NB4 (cell line): ENCODE measurements around the gene ACHE.
"Not testable (repeated sequence)": the region's sequence is repeated elsewhere in the genome, so short reads cannot be mapped to it uniquely, and the experiment has no call there.

Experiments used
- DNase-seq: peaks from one replicate; pipeline ENCODE4 v3.0.0; 2010; ENCODE audit warnings: low read depth
- H3K4me3 ChIP-seq: one replicate; pipeline ENCODE4 v1.5.1; 2011; ENCODE audit warnings: mild to moderate bottlenecking, low read depth, low read length, moderate library complexity
- MYC ChIP-seq: IDR thresholded peaks from 2 replicates; pipeline ENCODE4 v1.6.1; 2011; ENCODE audit warnings: low read depth, low read length
- POLR2A ChIP-seq: IDR thresholded peaks from 2 replicates; pipeline ENCODE4 v1.6.1; 2011; ENCODE audit warnings: mild to moderate bottlenecking; ENCODE audit not compliant: insufficient read length; ENCODE audit errors: extremely low read depth
- TF ChIP-seq, protein P1 (sequence below): IDR thresholded peaks from 2 replicates; pipeline ENCODE4 v1.6.1; 2011; ENCODE audit warnings: low read depth, low read length
- TF ChIP-seq, protein P2 (sequence below): IDR thresholded peaks from one replicate; pipeline ENCODE4 v1.5.1; 2012; ENCODE audit warnings: low read depth, low read length

Gene ACHE

DNA sequence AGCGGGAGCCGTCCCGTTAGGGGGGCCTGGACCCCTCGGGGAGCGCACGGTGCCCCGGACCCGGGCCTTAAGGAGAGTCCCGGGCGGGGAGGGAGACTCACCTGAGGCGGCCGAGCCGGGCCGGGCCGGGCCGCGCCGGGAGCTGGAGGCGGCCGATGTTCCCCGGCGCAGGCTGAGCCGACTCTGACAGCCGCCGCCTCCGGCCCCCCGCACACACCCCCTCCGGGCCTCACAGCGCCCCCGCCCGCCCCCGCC lies at the start of gene ACHE:
TSS of gene ACHE (minus strand) at position 188 of the 255 bp plus-strand sequence. CDS start 1,656 bp downstream, outside the sequence.
- DNase-seq = no peak
- TF ChIP-seq POLR2A = no peak
- no peak within 1 kb of the TSS for H3K4me3 ChIP-seq

DNA sequence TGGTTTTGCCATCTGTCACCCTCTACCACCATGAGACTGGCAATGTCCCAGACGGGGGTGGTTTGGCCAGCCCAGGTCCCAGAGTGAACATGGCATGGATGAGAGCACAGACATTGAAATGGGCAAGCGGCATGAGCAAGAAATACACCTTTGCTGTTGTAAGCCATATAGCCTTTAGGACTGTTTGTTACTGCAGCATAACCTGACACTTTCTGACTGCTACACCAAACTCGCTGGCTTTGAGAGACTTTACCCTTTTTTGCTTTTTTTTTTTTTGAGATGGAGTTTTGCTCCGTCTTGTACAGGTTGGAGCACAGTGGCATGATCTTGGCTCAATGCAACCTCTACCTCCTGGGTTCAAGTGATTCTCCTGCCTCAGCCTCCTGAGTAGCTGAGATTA lies 48.5 kb upstream of the ACHE start:
- H3K4me3 ChIP-seq = no peak overlapping the region
- no peak for TF ChIP-seq MYC
- no peak for DNase-seq

DNA sequence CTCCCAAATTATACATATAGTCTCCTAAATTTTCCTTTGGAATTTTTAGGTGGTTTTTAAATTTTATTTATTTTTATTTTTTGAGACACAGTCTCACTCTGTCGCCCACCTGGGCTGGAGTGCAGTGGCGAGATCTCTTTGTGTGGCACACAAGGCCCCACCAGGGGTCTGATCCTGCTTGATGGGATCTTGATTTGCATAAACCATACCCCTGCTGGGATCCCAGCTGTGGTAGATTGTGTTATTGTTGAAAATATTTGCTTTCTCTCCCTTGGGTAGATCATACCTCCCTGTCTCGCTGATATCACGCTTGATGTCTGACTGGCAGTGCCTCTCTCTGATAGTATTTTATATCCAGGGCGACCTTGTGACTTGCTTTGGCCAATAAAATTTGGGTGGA lies 48.0 kb upstream of the ACHE start:
- TF ChIP-seq, protein P1, sequence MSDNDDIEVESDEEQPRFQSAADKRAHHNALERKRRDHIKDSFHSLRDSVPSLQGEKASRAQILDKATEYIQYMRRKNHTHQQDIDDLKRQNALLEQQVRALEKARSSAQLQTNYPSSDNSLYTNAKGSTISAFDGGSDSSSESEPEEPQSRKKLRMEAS = no peak
- TF ChIP-seq, protein P2, sequence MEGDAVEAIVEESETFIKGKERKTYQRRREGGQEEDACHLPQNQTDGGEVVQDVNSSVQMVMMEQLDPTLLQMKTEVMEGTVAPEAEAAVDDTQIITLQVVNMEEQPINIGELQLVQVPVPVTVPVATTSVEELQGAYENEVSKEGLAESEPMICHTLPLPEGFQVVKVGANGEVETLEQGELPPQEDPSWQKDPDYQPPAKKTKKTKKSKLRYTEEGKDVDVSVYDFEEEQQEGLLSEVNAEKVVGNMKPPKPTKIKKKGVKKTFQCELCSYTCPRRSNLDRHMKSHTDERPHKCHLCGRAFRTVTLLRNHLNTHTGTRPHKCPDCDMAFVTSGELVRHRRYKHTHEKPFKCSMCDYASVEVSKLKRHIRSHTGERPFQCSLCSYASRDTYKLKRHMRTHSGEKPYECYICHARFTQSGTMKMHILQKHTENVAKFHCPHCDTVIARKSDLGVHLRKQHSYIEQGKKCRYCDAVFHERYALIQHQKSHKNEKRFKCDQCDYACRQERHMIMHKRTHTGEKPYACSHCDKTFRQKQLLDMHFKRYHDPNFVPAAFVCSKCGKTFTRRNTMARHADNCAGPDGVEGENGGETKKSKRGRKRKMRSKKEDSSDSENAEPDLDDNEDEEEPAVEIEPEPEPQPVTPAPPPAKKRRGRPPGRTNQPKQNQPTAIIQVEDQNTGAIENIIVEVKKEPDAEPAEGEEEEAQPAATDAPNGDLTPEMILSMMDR = no peak
- TF ChIP-seq POLR2A = no peak
- no peak for TF ChIP-seq MYC
- no peak overlapping the region for H3K4me3 ChIP-seq
- no peak for DNase-seq

DNA sequence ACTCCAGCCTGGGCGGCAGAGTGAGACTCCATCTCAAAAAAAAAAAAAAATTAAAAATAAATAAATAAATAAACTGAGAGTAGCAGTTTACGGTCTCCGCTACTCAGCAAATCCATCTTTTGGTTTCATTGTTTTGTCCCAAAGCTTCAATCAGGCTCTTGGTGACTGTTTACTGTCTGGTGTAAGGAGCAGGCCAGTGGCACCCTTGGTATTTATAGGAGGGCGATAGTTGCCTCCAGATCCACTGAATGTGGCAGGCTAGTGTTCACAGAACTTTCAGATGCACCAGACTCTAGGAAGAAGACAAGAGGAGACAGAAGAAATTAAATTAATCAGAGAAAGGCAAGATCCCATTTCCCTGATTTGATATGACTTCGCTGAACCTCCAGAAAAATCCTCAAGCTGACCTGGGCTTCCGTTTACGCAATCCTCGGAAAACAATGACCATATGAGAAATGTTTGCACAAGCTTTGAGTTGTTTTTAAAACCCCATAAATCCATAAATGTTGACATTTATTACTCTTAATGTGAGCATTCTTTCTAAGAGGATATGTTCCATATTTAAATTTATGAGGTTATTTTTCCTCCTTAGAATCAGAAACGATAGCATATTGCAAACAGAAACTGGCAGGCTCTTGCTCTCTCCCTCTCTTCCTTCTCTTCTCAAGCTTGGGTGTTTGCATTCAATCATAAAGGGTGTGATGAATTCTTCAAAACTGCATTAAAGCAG lies 46.5 kb upstream of the ACHE start:
- TF ChIP-seq POLR2A = no peak
- no peak for TF ChIP-seq MYC
- TF ChIP-seq, protein P2 = no peak
- TF ChIP-seq, protein P1 = no peak
- no peak for DNase-seq
- H3K4me3 ChIP-seq = no peak overlapping the region

DNA sequence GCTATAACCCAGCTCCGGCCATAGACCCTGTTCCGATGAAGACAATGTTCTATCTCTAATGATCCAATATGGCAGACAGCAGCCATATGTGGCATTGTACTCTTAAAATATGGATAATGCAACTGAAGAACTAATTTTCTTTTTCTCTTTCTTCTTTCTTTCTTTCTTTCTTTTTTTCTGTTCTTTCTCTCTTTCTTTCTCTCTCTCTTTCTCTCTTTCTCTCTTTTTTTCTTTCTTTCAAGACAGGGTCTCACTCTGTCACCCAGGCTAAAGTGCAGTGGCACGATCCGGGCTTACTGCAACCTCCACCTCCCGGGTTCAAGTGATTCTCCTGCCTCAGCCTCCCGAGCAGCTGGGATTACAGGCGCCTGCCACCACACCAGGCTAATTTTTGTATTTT lies 40.5 kb upstream of the ACHE start:
- not testable (repeated sequence) for DNase-seq, H3K4me3 ChIP-seq

DNA sequence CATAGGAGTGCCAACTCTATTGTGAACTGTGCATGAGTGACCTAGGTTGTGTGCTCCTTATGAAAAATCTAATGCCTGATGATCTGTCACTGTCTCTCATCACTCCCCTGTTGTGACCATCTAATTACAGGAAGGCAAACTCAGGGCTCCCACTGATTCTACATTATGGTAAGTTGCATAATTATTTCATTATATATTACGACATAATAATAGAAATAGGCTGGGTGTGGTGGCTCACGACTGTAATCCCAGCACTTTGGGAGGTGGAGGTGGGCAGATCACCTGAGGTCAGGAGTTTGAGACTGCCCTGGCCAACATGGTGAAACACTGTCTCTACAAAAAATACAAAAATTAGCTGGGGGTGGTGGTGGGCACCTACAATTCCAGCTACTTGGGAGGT lies 39.7 kb upstream of the ACHE start:
- H3K4me3 ChIP-seq, DNase-seq: not testable (repeated sequence)

DNA sequence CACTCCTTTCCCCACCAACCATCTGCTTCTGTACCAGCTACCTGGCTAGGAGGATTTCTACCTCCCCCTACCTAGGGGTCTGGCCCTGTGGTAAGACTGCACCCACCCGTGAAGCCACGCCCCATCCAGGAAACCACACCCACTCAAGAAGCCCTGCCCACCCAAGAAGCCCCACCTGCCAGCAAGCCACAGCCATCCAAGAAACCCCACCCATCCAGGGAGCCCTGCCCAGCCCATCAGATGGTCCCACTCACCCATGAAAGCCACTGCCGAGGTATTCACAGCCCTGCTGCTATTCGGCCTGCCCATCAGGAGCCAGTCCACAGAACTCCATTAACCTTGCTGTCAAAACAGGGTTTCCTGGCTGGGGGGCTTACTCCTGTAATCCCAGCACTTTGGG lies 38.0 kb upstream of the ACHE start:
- TF ChIP-seq POLR2A = no peak
- TF ChIP-seq, protein P1 = no peak
- TF ChIP-seq, protein P2 = no peak
- TF ChIP-seq MYC = no peak
- no peak overlapping the region for H3K4me3 ChIP-seq
- DNase-seq = no peak

DNA sequence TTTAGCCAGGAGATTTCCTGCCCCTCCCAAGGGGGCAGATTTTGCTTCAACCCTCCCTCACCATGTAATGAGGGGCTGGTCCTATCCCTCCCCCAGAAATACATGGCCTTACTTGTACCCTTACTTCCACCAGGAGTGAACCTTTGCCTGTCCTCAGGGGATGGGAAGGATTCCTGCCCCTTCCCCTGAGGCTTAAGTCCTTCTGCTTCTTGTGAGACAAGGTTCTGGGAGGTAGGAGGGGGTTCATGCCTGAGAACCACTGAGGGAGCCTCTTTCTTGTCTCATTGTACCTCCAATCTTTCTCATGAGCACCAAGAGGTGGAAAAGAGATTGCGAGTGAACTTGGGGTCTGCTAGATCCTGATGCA lies 34.1 kb upstream of the ACHE start:
- no peak for DNase-seq

DNA sequence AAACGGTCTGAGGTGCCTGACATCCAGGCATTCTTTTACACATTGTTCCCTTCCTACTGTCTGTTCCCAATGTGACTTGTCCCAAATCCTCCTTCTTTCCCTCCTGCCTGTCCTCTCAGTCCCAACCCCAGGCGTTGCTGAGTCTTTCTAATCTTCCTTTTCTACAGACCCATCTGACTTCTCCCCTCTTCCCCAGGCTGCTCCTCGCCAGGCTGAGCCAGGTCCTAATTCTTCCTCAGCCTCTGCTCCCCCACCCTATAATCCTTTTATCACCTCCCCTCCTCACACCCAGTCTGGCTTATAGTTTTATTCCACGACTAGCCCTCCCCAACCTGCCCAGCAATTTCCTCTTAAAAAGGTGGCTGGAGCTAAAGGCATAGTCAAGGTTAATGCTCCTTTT lies 27.9 kb upstream of the ACHE start:
- DNase-seq, H3K4me3 ChIP-seq: not testable (repeated sequence)

More for the DNA sequence above, 34.1 kb upstream of the ACHE start:
- H3K4me3 ChIP-seq = no peak overlapping the region
- TF ChIP-seq, protein P2 = no peak
- TF ChIP-seq MYC (no peak), POLR2A (no peak)
- TF ChIP-seq, protein P1 = no peak
